Fibroblast of the aortic adventitia (primary cell): Measurements from ENCODE around the gene HORMAD1. TPM values are rescaled to one million over a fixed set of nuclear protein-coding genes. Genes with fewer than 3 reads are reported as not detected.

Experiments used
- DNase-seq: peaks from one replicate; pipeline ENCODE4 v3.0.0-alpha.2; 2010; ENCODE audit warnings: low read depth
- H3K4me3 ChIP-seq: 2 replicates; pipeline ENCODE4 v1.5.1; 2011; ENCODE audit warnings: low read depth, mild to moderate bottlenecking, control low read depth, low read length, moderate library complexity
- CTCF ChIP-seq: IDR thresholded peaks from 2 replicates; pipeline ENCODE4 v1.5.1; 2011; ENCODE audit warnings: mild to moderate bottlenecking, low read length, control low read depth, inconsistent platforms; ENCODE audit not compliant: insufficient read depth
- total RNA-seq: library from RNA; depleted of rRNA; stranded (reverse); fragments of >200 nt; gene quantifications from 2 replicates; pipeline ENCODE4 v1.2.3, GENCODE V29; 2012; ENCODE audit warnings: low replicate concordance

HORMAD1 gene
- total RNA-seq, 1 donor = not detected

GRCh38 chr1:150696995-150697927 lies 23.4 kb downstream of the HORMAD1 start, which contains the start of gene GOLPH3L:
Gene GOLPH3L (minus strand): TSS chr1:150697154. CDS start chr1:150694838, 2,316 bp downstream.
- peak; percentile 98 for DNase-seq
- TF ChIP-seq CTCF = peak; percentile 38
- peak within 1 kb of the TSS; percentile 76 for H3K4me3 ChIP-seq

- DNase-seq = peak; percentile 4
- no peak for TF ChIP-seq CTCF
Measured at GRCh38 chr1:150696590-150696989, 24.1 kb downstream of the HORMAD1 start.

GRCh38 chr1:150696162-150696561 lies 24.5 kb downstream of the HORMAD1 start:
- peak overlapping the region; percentile 76 for H3K4me3 ChIP-seq
- TF ChIP-seq CTCF = no peak
- DNase-seq = no peak

More at GRCh38 chr1:150696590-150696989, 24.1 kb downstream of the HORMAD1 start:
- H3K4me3 ChIP-seq = peak overlapping the region; percentile 76

DNA sequence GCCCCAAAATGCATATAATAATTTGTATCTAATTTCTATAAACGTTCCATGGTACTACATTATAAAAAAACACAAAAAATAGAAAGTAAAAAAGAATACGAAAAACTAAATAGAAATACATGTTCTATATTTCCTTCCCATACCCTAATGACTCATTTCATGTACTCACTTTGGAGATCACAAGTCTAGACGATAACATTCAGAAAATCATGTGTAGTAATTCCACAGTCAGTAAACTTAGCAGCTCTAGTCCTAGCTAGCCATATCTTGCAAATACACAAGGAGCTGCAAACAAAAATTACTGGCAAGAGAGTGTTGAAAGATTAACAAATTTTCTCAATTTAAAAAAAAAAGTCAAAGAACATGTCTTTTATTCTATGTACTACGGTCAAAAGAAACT lies 25.1 kb downstream of the HORMAD1 start:
- no peak for DNase-seq
- no peak for TF ChIP-seq CTCF
- peak overlapping the region; percentile 24 for H3K4me3 ChIP-seq

DNA sequence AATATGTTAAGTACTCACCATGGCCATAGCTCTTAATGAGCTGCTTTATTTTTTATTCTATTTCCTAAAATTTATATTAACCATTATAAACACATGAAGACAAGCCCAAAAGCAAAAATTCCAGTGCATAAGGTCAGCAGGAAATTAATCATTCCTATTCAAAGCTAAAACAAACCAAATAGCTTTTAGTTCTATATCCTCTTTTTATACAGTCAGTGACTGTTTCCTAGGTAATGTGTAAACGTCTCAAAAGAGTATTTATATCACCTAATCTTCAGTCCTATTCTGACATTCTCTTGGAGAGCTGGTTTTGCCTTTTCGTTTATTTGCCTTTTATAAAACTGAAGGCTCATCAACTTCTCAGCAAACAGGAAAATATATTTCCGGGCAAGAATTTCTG lies 28.0 kb downstream of the HORMAD1 start:
- DNase-seq = no peak

GRCh38 chr1:150688763-150689162 lies 31.9 kb downstream of the HORMAD1 start:
- TF ChIP-seq CTCF = no peak
- DNase-seq = no peak
- no peak overlapping the region for H3K4me3 ChIP-seq

More for the DNA sequence above, 28.0 kb downstream of the HORMAD1 start:
- TF ChIP-seq CTCF = no peak
- H3K4me3 ChIP-seq = no peak overlapping the region
